ENCODE measurements around the gene ABCF3.

GRCh38 chr3:184209146-184209923 is 23.3 kb downstream of the ABCF3 start:
- TF ChIP-seq CTCF (IDR thresholded peaks at IDR 0.05) (no peak), POLR2A (IDR thresholded peaks at IDR 0.05) (no peak)
